Measurements from ENCODE around the gene ALKBH5.

The ALKBH5 gene

DNA sequence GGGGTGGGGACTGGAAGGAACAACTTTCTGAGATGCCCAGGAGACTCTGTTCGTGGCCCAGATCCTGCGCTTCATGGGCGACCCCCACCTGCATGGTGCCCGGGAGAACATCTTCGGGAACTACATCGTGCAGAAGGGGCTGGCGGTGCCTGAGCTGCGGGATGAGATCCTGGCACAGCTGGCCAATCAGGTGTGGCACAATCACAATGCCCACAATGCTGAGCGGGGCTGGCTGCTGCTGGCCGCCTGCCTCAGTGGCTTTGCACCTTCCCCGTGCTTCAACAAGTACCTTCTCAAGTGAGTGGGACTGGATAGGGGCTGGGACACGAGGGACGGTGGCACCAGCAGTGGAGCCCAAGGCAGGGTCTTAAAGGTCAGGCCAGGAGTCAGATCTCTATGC lies 37.8 kb upstream of the ALKBH5 start:
- Histone ChIP-seq H3K9me2 (ENCODE audit: low read depth, low read length) (no peaks in the 10 kb centered on the region), H3K36me3 (ENCODE audit: insufficient read depth, low read length) (no peaks in the 10 kb centered on the region), H4K20me1 (ENCODE audit: insufficient read depth, low read length) (no peaks in the 10 kb centered on the region), H2AFZ (ENCODE audit: low read length) (no peak overlapping the region), H3K9me3 (ENCODE audit: low read length) (no peaks in the 10 kb centered on the region), H3K4me3 (ENCODE audit: low read depth, low read length, poor library complexity, severe bottlenecking) (no peak overlapping the region), H3K9ac (ENCODE audit: low read length) (no peak overlapping the region), H3K4me1 (ENCODE audit: insufficient read depth, low read length, severe bottlenecking) (no peaks in the 10 kb centered on the region), H3F3A (ENCODE audit: insufficient read depth, low read length) (no peaks in the 10 kb centered on the region), H3K27me3 (ENCODE audit: insufficient read depth, low read length) (peaks cover 4% of the 10 kb centered on the region; the same call in 1 of the 2 replicates), H3K79me2 (ENCODE audit: insufficient read depth, low read length) (no peaks in the 10 kb centered on the region), H3K4me2 (ENCODE audit: low read length) (no peak overlapping the region), H3K27ac (ENCODE audit: low read depth, low read length, poor library complexity, severe bottlenecking) (no peak overlapping the region)
- TF ChIP-seq EZH2 (IDR thresholded peaks at IDR 0.05; ENCODE audit: borderline replicate concordance, low read length) = no peak
- TF ChIP-seq CTCF (IDR thresholded peaks at IDR 0.05; ENCODE audit: low read length) = no peak

GRCh38 chr17:18146259-18146658 lies 37.4 kb upstream of the ALKBH5 start:
- peaks cover 4% of the 10 kb centered on the region; the same call in 1 of the 2 replicates for H3K27me3 ChIP-seq (ENCODE audit: insufficient read depth, low read length)
- no peaks in the 10 kb centered on the region for H4K20me1 ChIP-seq (ENCODE audit: insufficient read depth, low read length)
- no peaks in the 10 kb centered on the region for H3K36me3 ChIP-seq (ENCODE audit: insufficient read depth, low read length)
- no peak overlapping the region for H3K4me3 ChIP-seq (ENCODE audit: low read depth, low read length, poor library complexity, severe bottlenecking)
- H3K4me1 ChIP-seq (ENCODE audit: insufficient read depth, low read length, severe bottlenecking) = no peaks in the 10 kb centered on the region
- H3K79me2 ChIP-seq (ENCODE audit: insufficient read depth, low read length) = no peaks in the 10 kb centered on the region
- H3K9me2 ChIP-seq (ENCODE audit: low read depth, low read length) = no peaks in the 10 kb centered on the region
- H2AFZ ChIP-seq (ENCODE audit: low read length) = no peak overlapping the region
- no peaks in the 10 kb centered on the region for H3K9me3 ChIP-seq (ENCODE audit: low read length)
- H3F3A ChIP-seq (ENCODE audit: insufficient read depth, low read length) = no peaks in the 10 kb centered on the region
- no peak overlapping the region for H3K27ac ChIP-seq (ENCODE audit: low read depth, low read length, poor library complexity, severe bottlenecking)
- no peak for TF ChIP-seq EZH2 (IDR thresholded peaks at IDR 0.05; ENCODE audit: borderline replicate concordance, low read length)
- TF ChIP-seq CTCF (IDR thresholded peaks at IDR 0.05; ENCODE audit: low read length) = no peak
- H3K4me2 ChIP-seq (ENCODE audit: low read length) = no peak overlapping the region
- H3K9ac ChIP-seq (ENCODE audit: low read length) = no peak overlapping the region

DNA sequence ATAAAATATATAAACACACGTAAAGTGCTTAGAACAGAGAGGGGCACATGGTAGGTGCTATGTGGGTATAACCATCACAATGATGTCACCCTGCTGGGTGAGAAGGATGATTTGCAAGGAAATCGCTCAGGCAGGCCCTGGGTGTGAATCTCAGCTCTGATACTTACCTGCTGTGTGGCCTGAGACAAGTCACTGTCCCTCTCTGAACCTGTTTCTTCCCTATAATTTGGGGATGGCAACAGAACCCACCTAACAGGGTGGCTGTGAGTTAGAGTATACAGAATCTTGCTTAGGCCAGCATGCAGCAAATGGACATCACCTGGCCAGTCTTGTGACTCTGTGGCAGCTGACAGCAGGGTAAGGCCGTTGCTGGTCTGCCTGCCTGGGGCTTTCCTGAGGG lies 36.6 kb upstream of the ALKBH5 start:
- Histone ChIP-seq H3K4me1 (ENCODE audit: insufficient read depth, low read length, severe bottlenecking) (no peaks in the 10 kb centered on the region), H4K20me1 (ENCODE audit: insufficient read depth, low read length) (no peaks in the 10 kb centered on the region), H3K4me2 (ENCODE audit: low read length) (no peak overlapping the region), H3K79me2 (ENCODE audit: insufficient read depth, low read length) (no peaks in the 10 kb centered on the region), H3K27me3 (ENCODE audit: insufficient read depth, low read length) (peaks cover 4% of the 10 kb centered on the region; the same call in 1 of the 2 replicates), H3F3A (ENCODE audit: insufficient read depth, low read length) (no peaks in the 10 kb centered on the region), H3K4me3 (ENCODE audit: low read depth, low read length, poor library complexity, severe bottlenecking) (no peak overlapping the region), H3K27ac (ENCODE audit: low read depth, low read length, poor library complexity, severe bottlenecking) (no peak overlapping the region), H3K9me3 (ENCODE audit: low read length) (no peaks in the 10 kb centered on the region), H3K9ac (ENCODE audit: low read length) (no peak overlapping the region), H3K36me3 (ENCODE audit: insufficient read depth, low read length) (no peaks in the 10 kb centered on the region), H3K9me2 (ENCODE audit: low read depth, low read length) (no peaks in the 10 kb centered on the region), H2AFZ (ENCODE audit: low read length) (no peak overlapping the region)
- TF ChIP-seq EZH2 (IDR thresholded peaks at IDR 0.05; ENCODE audit: borderline replicate concordance, low read length) (no peak), CTCF (IDR thresholded peaks at IDR 0.05; ENCODE audit: low read length) (no peak)

Data from OCI-LY1 (cell line).